ENCODE measurements around the gene KCTD15. TPM values are rescaled to one million over a fixed set of nuclear protein-coding genes. Genes with fewer than 3 reads are reported as not detected.
A peak's percentile ranks its signal among the peaks of the same experiment; 100 is the strongest.

The KCTD15 gene
- total and polyA plus RNA-seq, 2 of the 4 experiments (the other 2 are of a cell fraction) = 16.3 to 19.6 TPM

DNA sequence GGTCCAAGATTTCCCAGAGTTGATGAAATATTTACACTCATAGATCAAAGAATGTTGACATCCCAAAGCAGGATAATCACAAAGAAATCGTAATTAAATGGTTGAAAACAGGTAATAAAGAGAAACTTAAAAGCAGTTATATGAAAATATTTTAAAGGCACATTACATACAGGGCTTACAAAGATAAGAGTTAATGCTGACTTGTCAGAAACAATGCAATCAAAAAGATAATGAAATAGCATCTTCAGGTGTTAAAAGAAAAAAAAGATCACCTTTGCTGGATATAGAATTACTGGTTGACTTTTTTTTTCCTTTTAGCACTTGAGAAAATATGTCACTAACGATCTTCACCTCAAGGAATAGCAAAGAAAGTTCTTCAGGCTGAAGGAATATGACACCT is 48.8 kb downstream of the KCTD15 start:
- H3K9me3 ChIP-seq (ENCODE audit: control insufficient read depth, insufficient read depth, low read length) = no peaks in the 10 kb centered on the region
- H3K79me1 ChIP-seq (ENCODE audit: low read depth in 1 of 2, low read length in 2 of 2) = no peaks in the 10 kb centered on the region
- H2BK15ac ChIP-seq (ENCODE audit: low read depth, low read length) = no peak overlapping the region
- TF ChIP-seq RFX5 (IDR thresholded peaks at IDR 0.05; ENCODE audit: low read depth, low read length) (no peak), FOS (IDR thresholded peaks at IDR 0.05; ENCODE audit: low read depth, low read length) (no peak), MAFK (IDR thresholded peaks at IDR 0.05; ENCODE audit: low read depth, low read length) (peak; percentile 47; the same call in 1 of the 2 replicates), BHLHE40 (IDR thresholded peaks at IDR 0.05; ENCODE audit: low read depth, low read length) (no peak)
- TF ChIP-seq, protein P1, sequence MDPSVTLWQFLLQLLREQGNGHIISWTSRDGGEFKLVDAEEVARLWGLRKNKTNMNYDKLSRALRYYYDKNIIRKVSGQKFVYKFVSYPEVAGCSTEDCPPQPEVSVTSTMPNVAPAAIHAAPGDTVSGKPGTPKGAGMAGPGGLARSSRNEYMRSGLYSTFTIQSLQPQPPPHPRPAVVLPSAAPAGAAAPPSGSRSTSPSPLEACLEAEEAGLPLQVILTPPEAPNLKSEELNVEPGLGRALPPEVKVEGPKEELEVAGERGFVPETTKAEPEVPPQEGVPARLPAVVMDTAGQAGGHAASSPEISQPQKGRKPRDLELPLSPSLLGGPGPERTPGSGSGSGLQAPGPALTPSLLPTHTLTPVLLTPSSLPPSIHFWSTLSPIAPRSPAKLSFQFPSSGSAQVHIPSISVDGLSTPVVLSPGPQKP (IDR thresholded peaks at IDR 0.05; ENCODE audit: borderline replicate concordance, low read depth, low read length) = no peak
- WGBS, 2 experiments (ENCODE audit: extremely low coverage in 2 of 2, insufficient read length in 1 of 2) = no CpG with 5 or more reads among the region's 2 CpGs
- peaks cover 5% of the 10 kb centered on the region for H3K27me3 ChIP-seq (ENCODE audit: control insufficient read depth, insufficient read depth, low read length)
- in situ Hi-C loops (cut with MboI; ENCODE audit: low sequenced_read_pairs) (no loop called here), dilution Hi-C loops (cut with HindIII; ENCODE audit: low sequenced_read_pairs, unreplicated experiment) (no loop called here), intact Hi-C loops (cut with micrococcal nuclease) (no loop called here)
- no peak overlapping the region for H3K14ac ChIP-seq (replicated peaks; ENCODE audit: low read depth, low read length)
- ATAC-seq (ENCODE audit: low read depth) = no peak
- no peak overlapping the region for H3K18ac ChIP-seq (ENCODE audit: low read depth, low read length)
- H3K9me1 ChIP-seq (ENCODE audit: insufficient read depth, low read length) = no peaks in the 10 kb centered on the region
- H4K20me1 ChIP-seq (ENCODE audit: insufficient read depth, low read length) = no peaks in the 10 kb centered on the region
- H2AFZ ChIP-seq (replicated peaks; ENCODE audit: low read length, poor library complexity) = no peak overlapping the region
- no peak overlapping the region for H3K4ac ChIP-seq (ENCODE audit: low read depth, low read length)
- no peak overlapping the region for H2AK9ac ChIP-seq (replicated peaks; ENCODE audit: low read depth, low read length, poor library complexity)
- no peak overlapping the region for H3K9ac ChIP-seq (ENCODE audit: low read depth, low read length)
- no peak overlapping the region for H2AK5ac ChIP-seq (ENCODE audit: low read depth, low read length)
- H4K8ac ChIP-seq (ENCODE audit: low read depth in 2 of 2, low read length in 2 of 2) = no peak overlapping the region
- DNase-seq = no peak
- H2BK20ac ChIP-seq (ENCODE audit: low read depth, low read length) = no peak overlapping the region
- no peak overlapping the region for H3K56ac ChIP-seq (ENCODE audit: extremely low read depth, insufficient read depth, low read length)
- CTCF ChIA-PET = no interaction called here
- BruUV-seq (replicated peaks) = no TSS peak
- no peak overlapping the region for H3K4me3 ChIP-seq (ENCODE audit: insufficient read depth, low read depth, low read length)
- no peak overlapping the region for H2BK120ac ChIP-seq (ENCODE audit: low read depth, low read length)
- POLR2A ChIA-PET (ENCODE audit: unreplicated experiment) = no interaction called here
- no peak overlapping the region for H2BK5ac ChIP-seq (ENCODE audit: low read depth, low read length, poor library complexity, severe bottlenecking)
- no peak overlapping the region for H4K5ac ChIP-seq (ENCODE audit: low read depth, low read length)
- no peaks in the 10 kb centered on the region for H3K4me1 ChIP-seq (ENCODE audit: control insufficient read depth, insufficient read depth, low read length)
- H4K91ac ChIP-seq (ENCODE audit: insufficient read depth, low read depth, low read length) = no peak overlapping the region
- no peak overlapping the region for H3K4me2 ChIP-seq (ENCODE audit: low read depth, low read length)
- H3K27ac ChIP-seq (ENCODE audit: insufficient read depth, low read length) = no peak overlapping the region
- no peaks in the 10 kb centered on the region for H3K36me3 ChIP-seq (ENCODE audit: control insufficient read depth, insufficient read depth, low read length)
- H3K23ac ChIP-seq (ENCODE audit: low read depth, low read length) = no peak overlapping the region

Data from IMR-90 (cell line).